GM06990 (cell line): ENCODE results near the gene NCK1.
A peak's percentile ranks its signal among the peaks of the same experiment; 100 is the strongest.
"Not testable (repeated sequence)": the region's sequence is repeated elsewhere in the genome, so short reads cannot be mapped to it uniquely, and the experiment has no call there.

ENCODE experiments used
- DNase-seq: peaks from one replicate; pipeline ENCODE4 v3.0.0-alpha.2; 2011; ENCODE audit not compliant: insufficient read length; ENCODE audit errors: extremely low read depth
- H3K27me3 ChIP-seq: replicated peaks from 2 replicates; pipeline ENCODE4 v1.6.0; 2011; ENCODE audit warnings: low read length; ENCODE audit not compliant: control insufficient read depth, insufficient read depth
- H3K36me3 ChIP-seq: 2 replicates; pipeline ENCODE4 v1.5.1; 2011; ENCODE audit warnings: low read length; ENCODE audit not compliant: control insufficient read depth, insufficient read depth
- H3K4me3 ChIP-seq: replicated peaks from 2 replicates; pipeline ENCODE4 v1.5.1; 2011; ENCODE audit warnings: low read depth, mild to moderate bottlenecking, control low read depth, low read length
- TF ChIP-seq, protein P1 (sequence below): IDR thresholded peaks from 2 replicates; pipeline ENCODE4 v1.5.1; 2011; ENCODE audit warnings: low read length, control low read depth, mild to moderate bottlenecking, inconsistent platforms; ENCODE audit not compliant: insufficient read depth, poor library complexity, severe bottlenecking

Gene NCK1

GRCh38 chr3:136856665-136857064 lies 5.3 kb upstream of the NCK1 start:
- Histone ChIP-seq H3K36me3 (peaks cover 1% of the 10 kb centered on the region), H3K4me3 (no peak overlapping the region), H3K27me3 (no peaks in the 10 kb centered on the region)
- DNase-seq = no peak
- TF ChIP-seq, protein P1, sequence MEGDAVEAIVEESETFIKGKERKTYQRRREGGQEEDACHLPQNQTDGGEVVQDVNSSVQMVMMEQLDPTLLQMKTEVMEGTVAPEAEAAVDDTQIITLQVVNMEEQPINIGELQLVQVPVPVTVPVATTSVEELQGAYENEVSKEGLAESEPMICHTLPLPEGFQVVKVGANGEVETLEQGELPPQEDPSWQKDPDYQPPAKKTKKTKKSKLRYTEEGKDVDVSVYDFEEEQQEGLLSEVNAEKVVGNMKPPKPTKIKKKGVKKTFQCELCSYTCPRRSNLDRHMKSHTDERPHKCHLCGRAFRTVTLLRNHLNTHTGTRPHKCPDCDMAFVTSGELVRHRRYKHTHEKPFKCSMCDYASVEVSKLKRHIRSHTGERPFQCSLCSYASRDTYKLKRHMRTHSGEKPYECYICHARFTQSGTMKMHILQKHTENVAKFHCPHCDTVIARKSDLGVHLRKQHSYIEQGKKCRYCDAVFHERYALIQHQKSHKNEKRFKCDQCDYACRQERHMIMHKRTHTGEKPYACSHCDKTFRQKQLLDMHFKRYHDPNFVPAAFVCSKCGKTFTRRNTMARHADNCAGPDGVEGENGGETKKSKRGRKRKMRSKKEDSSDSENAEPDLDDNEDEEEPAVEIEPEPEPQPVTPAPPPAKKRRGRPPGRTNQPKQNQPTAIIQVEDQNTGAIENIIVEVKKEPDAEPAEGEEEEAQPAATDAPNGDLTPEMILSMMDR = no peak

DNA sequence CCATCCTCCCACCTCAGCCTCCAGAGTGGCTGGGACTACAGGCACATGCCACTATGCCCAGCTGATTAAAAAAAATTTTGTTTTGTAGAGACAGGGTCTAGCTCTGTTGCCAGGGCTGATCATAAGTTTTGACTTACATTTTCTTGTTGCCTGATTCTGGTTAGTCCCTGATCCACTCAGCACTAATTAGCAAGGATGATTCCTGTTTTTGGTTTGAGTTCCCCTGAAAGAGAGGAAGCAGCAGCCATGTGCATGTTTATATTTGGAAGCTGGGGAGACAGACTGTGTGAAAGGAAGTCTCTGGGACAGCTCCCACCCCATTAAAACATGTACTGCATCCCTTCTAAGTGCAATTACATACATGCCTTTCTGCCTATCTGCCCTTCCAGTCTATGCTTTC lies 3.6 kb upstream of the NCK1 start:
- H3K36me3 ChIP-seq = peaks cover 1% of the 10 kb centered on the region
- DNase-seq = no peak

DNA sequence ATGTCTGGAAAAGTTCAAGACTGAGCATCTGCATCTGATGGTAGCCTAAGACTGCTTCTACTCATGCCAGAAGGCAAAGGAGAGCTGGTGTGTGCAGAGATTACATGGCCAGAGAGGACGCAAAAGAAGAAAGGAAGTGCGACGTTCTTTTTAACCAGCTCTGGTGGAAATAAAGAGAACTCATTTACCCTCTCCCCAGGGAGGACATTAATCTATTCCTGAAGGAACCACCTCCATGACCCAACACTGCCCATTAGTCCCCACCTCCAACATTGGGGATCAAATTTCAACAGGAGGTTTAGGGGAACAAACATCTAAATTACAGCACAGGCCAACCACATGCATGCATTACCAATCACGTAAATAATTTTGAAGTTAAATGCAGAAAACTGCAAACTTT lies 1.5 kb upstream of the NCK1 start:
- Histone ChIP-seq H3K4me3 (peak overlapping the region; percentile 71), H3K36me3 (peaks cover 1% of the 10 kb centered on the region), H3K27me3 (no peaks in the 10 kb centered on the region)
- DNase-seq = no peak
- TF ChIP-seq, protein P1 = no peak

More for the DNA sequence above, 3.6 kb upstream of the NCK1 start:
- no peaks in the 10 kb centered on the region for H3K27me3 ChIP-seq
- TF ChIP-seq, protein P1 = no peak
- H3K4me3 ChIP-seq = no peak overlapping the region

DNA sequence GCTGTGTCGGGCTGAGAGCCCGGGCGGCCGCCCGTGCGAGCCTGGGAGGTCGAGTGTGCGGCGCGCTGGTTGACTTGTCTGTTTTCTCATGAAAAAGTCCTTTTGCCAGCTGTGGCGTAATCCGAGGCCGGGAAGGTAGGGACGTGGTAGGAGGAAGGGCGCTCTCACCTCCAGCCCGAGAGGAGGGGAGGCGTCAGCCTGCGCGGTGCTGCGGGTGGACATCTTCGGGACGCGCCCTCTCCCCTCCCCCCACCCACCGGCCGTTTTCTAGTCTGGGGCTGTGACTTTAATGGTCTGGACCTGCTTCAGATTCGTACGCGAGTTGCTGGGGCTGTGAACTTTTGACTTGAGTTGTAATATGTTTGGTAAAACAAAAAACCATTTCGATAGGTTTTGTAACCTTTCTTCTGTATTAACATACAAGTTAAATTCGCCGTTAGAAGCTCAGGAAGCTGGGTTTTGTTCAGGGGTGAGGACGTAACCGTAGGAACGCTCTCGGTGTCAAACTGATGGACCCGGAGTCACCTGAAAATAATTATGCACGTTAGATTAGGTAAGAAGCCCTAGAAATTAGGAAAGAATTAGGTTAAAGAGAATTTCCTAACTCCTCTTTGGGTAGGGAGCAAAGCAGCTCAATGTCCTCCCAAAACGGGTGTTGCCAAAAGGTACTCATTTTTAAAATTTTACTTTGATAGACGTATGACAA lies 762 bp downstream of the NCK1 start:
- Histone ChIP-seq H3K36me3 (no peaks in the 10 kb centered on the region), H3K4me3 (peak overlapping the region; percentile 71), H3K27me3 (no peaks in the 10 kb centered on the region)
- DNase-seq = peak; percentile 78
- TF ChIP-seq, protein P1 = no peak

GRCh38 chr3:136869282-136869681 lies 7.3 kb downstream of the NCK1 start:
- TF ChIP-seq, protein P1 = no peak
- no peaks in the 10 kb centered on the region; the same call in 1 of the 2 replicates for H3K36me3 ChIP-seq

DNA sequence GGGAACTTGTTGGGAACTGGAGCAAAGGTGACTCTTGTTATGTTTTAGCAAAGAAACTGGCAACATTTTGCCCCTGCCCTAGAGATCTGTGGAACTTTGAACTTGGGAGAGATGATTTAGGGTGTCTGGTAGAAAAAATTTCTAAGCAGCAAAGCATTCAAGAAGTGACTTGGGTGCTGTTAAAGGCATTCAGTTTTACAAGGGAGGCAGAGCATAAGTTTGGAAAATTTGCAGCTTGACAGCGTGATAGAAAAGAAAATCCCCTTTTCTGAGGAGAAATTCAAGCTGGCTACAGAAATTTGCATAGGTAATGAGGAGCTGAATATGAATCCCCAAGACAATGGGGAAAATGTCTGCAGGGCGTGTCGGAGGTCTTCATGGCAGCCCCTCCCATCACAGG lies 10.2 kb downstream of the NCK1 start:
- H3K4me3 ChIP-seq, H3K36me3 ChIP-seq, DNase-seq, H3K27me3 ChIP-seq: not testable (repeated sequence)

More at GRCh38 chr3:136869282-136869681, 7.3 kb downstream of the NCK1 start:
- H3K27me3 ChIP-seq = no peaks in the 10 kb centered on the region
- H3K4me3 ChIP-seq = no peak overlapping the region
- DNase-seq = no peak

DNA sequence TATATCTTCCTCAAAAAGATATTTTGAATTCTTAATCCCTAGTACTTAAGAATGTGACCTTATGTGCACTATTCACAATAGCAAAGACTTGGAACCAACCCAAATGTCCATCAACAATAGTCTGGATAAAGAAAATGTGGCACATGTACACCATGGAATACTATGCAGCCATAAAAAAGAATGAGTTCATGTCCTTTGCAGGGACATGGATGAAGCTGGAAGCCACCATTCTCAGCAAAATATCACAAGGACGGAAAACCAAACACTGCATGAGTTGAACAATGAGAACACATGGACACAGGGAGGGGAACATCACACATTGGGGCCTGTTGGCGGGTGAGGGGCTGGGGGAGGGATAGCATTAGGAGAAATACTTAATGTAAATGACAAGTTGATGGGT lies 17.5 kb downstream of the NCK1 start:
- DNase-seq, H3K27me3 ChIP-seq, H3K36me3 ChIP-seq, H3K4me3 ChIP-seq: not testable (repeated sequence)
